K562 (cell line): ENCODE data around the gene CPED1. TPM values are rescaled to one million over a fixed set of nuclear protein-coding genes. Genes with fewer than 3 reads are reported as not detected.
A peak's percentile ranks its signal among the peaks of the same experiment; 100 is the strongest.

Source experiments
- ATAC-seq: fragments of 200-7000 bp; cut with Tn5 transposase; 3 replicates; pipeline ENCODE4 v1.9.1; 2020; ENCODE audit warnings: moderate library complexity
- BruUV-seq: library from RNA; stranded (reverse); fragments of 400-500 nt; replicated peaks from 2 replicates; lab custom pipeline; 2021; lab: Mats Ljungman, UMichigan
- CTCF ChIA-PET: fragments of 300-600 bp; formaldehyde crosslinking; extraction: SDS; loops from one replicate; lab custom pipeline; 2021; ENCODE audit warnings: low intra/inter-chr PET ratio; lab: Yijun Ruan, JAX
- POLR2A ChIA-PET: fragments of 300-600, 350-650 bp; sonication (Branson Sonifier 250); formaldehyde crosslinking; extraction: SDS; loops from one replicate; lab custom pipeline; 2021; ENCODE audit warnings: antibody characterized with exemption, inconsistent platforms; lab: Yijun Ruan, JAX
- DNase-seq, 4 experiments: peaks; one replicate each; pipeline versions ENCODE4 v3.0.0 to v3.0.0-alpha.2; 2011 to 2018; ENCODE audit warnings: low spot score in 3 of 4, mixed read lengths in 3 of 4; ENCODE audit errors: extremely low read depth in 1 of 4
- FAIRE-seq: peaks from 2 replicates; lab custom pipeline; 2011; peaks lifted over from hg19 to GRCh38; lab: Jason Lieb, UNC
- H2AFZ ChIP-seq: 2 replicates; pipeline ENCODE4 v1.6.0; 2011; ENCODE audit warnings: low read depth, low read length, control low read depth, inconsistent platforms
- H3K27ac ChIP-seq: fragments of 200-600 bp; 3 replicates; pipeline ENCODE4 v1.8.0; 2011; ENCODE audit warnings: low read depth, mild to moderate bottlenecking, control low read depth, inconsistent platforms, low read length, moderate library complexity, mixed read lengths; ENCODE audit errors: extremely low read depth
- H3K27me3 ChIP-seq, 2 experiments: fragments of 300-600 bp in 1 of 2; 2 replicates in 1 of 2; 3 replicates in 1 of 2; pipeline versions ENCODE4 v1.6.0 to v1.8.0; 2011; ENCODE audit warnings: inconsistent platforms in 2 of 2, low read length in 2 of 2, mild to moderate bottlenecking in 1 of 2, mixed read lengths in 1 of 2, moderate library complexity in 1 of 2; ENCODE audit not compliant: control insufficient read depth in 2 of 2, insufficient read depth in 2 of 2
- H3K36me3 ChIP-seq: fragments of 300-600 bp; 3 replicates; pipeline ENCODE4 v1.8.0; 2011; ENCODE audit warnings: mild to moderate bottlenecking, low read length, inconsistent platforms; ENCODE audit not compliant: control insufficient read depth, insufficient read depth
- H3K4me1 ChIP-seq, 2 experiments: fragments of 200-600 bp in 1 of 2; replicated peaks in 1 of 2; 2 replicates in 1 of 2; 3 replicates in 1 of 2; pipeline versions ENCODE4 v1.5.1 to v1.8.0; 2011; ENCODE audit warnings: inconsistent platforms in 2 of 2, low read length in 2 of 2, mild to moderate bottlenecking in 1 of 2, mixed read lengths in 1 of 2, moderate library complexity in 1 of 2; ENCODE audit not compliant: control insufficient read depth in 2 of 2, insufficient read depth in 2 of 2
- H3K4me2 ChIP-seq: 2 replicates; pipeline ENCODE4 v1.6.1; 2011; ENCODE audit warnings: low read length, control low read depth, inconsistent platforms, mixed read lengths; ENCODE audit not compliant: insufficient read depth
- H3K4me3 ChIP-seq: fragments of 200-600 bp; sonication (generic), shearing (Covaris generic); 2 replicates; pipeline ENCODE4 v1.5.1; 2016; ENCODE audit warnings: control low read depth, inconsistent platforms
- H3K79me2 ChIP-seq: fragments of 200-600 bp; 3 replicates; pipeline ENCODE4 v1.8.0; 2011; ENCODE audit warnings: low read length, inconsistent platforms; ENCODE audit not compliant: control insufficient read depth, insufficient read depth
- H3K9ac ChIP-seq, 2 experiments: 2 replicates each; pipeline versions ENCODE4 v1.6.0 to v1.6.1; 2011; ENCODE audit warnings: low read depth in 2 of 2, low read length in 2 of 2, control low read depth in 1 of 2, inconsistent platforms in 1 of 2, mild to moderate bottlenecking in 1 of 2, mixed read lengths in 1 of 2; ENCODE audit not compliant: insufficient read depth in 1 of 2
- H3K9me1 ChIP-seq: one replicate; pipeline ENCODE4 v1.6.0; 2011; ENCODE audit warnings: inconsistent platforms, mild to moderate bottlenecking, low read length, moderate library complexity; ENCODE audit not compliant: control insufficient read depth, insufficient read depth
- H3K9me3 ChIP-seq: replicated peaks from 2 replicates; pipeline ENCODE4 v1.5.1; 2011; ENCODE audit warnings: low read depth, low read length, inconsistent platforms; ENCODE audit not compliant: control insufficient read depth, insufficient read depth
- H4K20me1 ChIP-seq: replicated peaks from 2 replicates; pipeline ENCODE4 v1.6.1; 2011; ENCODE audit warnings: low read length, inconsistent platforms, mixed read lengths; ENCODE audit not compliant: control insufficient read depth, insufficient read depth
- ETV6 ChIP-seq, 3 experiments: fragments of 150-350 bp in 1 of 3; sonication (generic) in 1 of 3; formaldehyde crosslinking in 1 of 3; IDR thresholded peaks; 2 replicates each; pipeline versions ENCODE4 v1.6.1 to v1.8.0; 2014 to 2022; ENCODE audit warnings: borderline replicate concordance in 2 of 3, low read depth in 2 of 3, antibody characterized with exemption in 1 of 3, low read length in 1 of 3, mild to moderate bottlenecking in 1 of 3, missing genetic modification reagents in 1 of 3
- POU5F1 ChIP-seq: fragments of 150-350 bp; IDR thresholded peaks from 2 replicates; pipeline ENCODE4 v1.6.1; 2014; ENCODE audit warnings: borderline replicate concordance, low read length, low read depth, mild to moderate bottlenecking; ENCODE audit not compliant: partially characterized antibody
- RHOXF2B ChIP-seq: fragments of 250-450 bp; sonication (Bioruptor Pico); conservative IDR thresholded peaks from 2 replicates; pipeline ENCODE4 v1.5.1; 2021
- TEAD4 ChIP-seq, 2 experiments: sonication (generic) in 1 of 2; formaldehyde crosslinking in 1 of 2; IDR thresholded peaks; 2 replicates each; pipeline versions ENCODE4 v1.6.1 to v1.8.0; 2012 to 2022; ENCODE audit warnings: borderline replicate concordance in 1 of 2, inconsistent platforms in 1 of 2, low read length in 1 of 2, mild to moderate bottlenecking in 1 of 2, missing genetic modification reagents in 1 of 2
- WGBS: fragments of 100-300 bp; shearing (Covaris generic); methylation state at CpG from one replicate; pipeline ENCODE4 v1.1.6; 2016; ENCODE audit warnings: low coverage, mixed read lengths; ENCODE audit not compliant: insufficient coverage; ENCODE audit errors: missing lambda C conversion rate; 5-methylcytosine and 5-hydroxymethylcytosine counted together
- in situ Hi-C: fragments of 300-500 bp; cut with MboI; formaldehyde crosslinking; loops from 4 replicates; pipeline ENCODE4 v1.15.0; 2018; ENCODE audit warnings: inconsistent platforms, mixed read lengths
- intact Hi-C: fragments of 100-400 bp; cut with micrococcal nuclease; formaldehyde crosslinking; loops from 2 replicates; pipeline ENCODE4 v1.14.2; 2022
- polyA plus RNA-seq, 8 experiments: library from polyadenylated mRNA; depleted of rRNA in 4 of 8; stranded (reverse) in 5 of 8; unstranded in 3 of 8; fragments of >200 nt; fragmentation: Nextera tagmentation in 2 of 8; fragmentation: Illumina TruSeq in 1 of 8; extraction: Ambion mirVana in 2 of 8; extraction: Trizol in 1 of 8; gene quantifications; 2 replicates each; pipeline versions ENCODE4 v1.2.1 to v1.2.3, GENCODE V29; 2011 to 2014; ENCODE audit warnings: inconsistent platforms in 1 of 8, missing spikeins in 1 of 8
- total RNA-seq, 7 experiments: library from RNA; depleted of rRNA in 6 of 7; stranded (reverse); fragments of >200 nt in 6 of 7; fragmentation: Illumina TruSeq in 2 of 7; extraction: Trizol in 2 of 7; gene quantifications; 2 replicates each; pipeline versions ENCODE4 v1.2.1 to v1.2.3, GENCODE V29; 2011 to 2021; ENCODE audit warnings: low replicate concordance in 1 of 7

The CPED1 gene
- total and polyA plus RNA-seq, 9 of the 15 experiments (the other 6 are each of a cell fraction or from before 2014, with no cell fraction given): 195 to 393 (median 290) TPM

GRCh38 chr7:120973849-120974248 lies 14.7 kb upstream of the CPED1 start (continued):
- TF ChIP-seq ETV6 (IDR thresholded peaks at IDR 0.05; ENCODE audit: borderline replicate concordance in 1 of 2, low read depth in 2 of 2, low read length in 1 of 2) (no peak), ETV6 (CRISPR knock-in tag; IDR thresholded peaks at IDR 0.05; ENCODE audit: borderline replicate concordance) (no peak), RHOXF2B (CRISPR knock-in tag) (no peak)

GRCh38 chr7:120979765-120980499 lies 8.6 kb upstream of the CPED1 start:
- no peak overlapping the region for H3K4me2 ChIP-seq
- peaks cover 7 to 23% of the 10 kb centered on the region in 2 experiments for H3K4me1 ChIP-seq
- 0% methylated on average over 1 of the region's 1 CpG for WGBS
- no peak overlapping the region for H3K4me3 ChIP-seq
- no peak for TF ChIP-seq POU5F1
- TF ChIP-seq TEAD4 (IDR thresholded peaks at IDR 0.05; ENCODE audit: low read length): 0 out of 2 replicates have a peak, but pooled peaks have one; percentile 6
- no peak for TF ChIP-seq TEAD4 (CRISPR knock-in tag; IDR thresholded peaks at IDR 0.05; ENCODE audit: borderline replicate concordance)
- no peak for ATAC-seq
- CTCF ChIA-PET: no interaction called here
- no peaks in the 10 kb centered on the region for H3K9me1 ChIP-seq
- intact Hi-C loops: loop anchor here (10.0 kb wide), 2 partner anchors 415 to 565 kb away; partner anchors contain the start of gene FAM3C
- H2AFZ ChIP-seq: no peak overlapping the region
- H3K79me2 ChIP-seq: no peaks in the 10 kb centered on the region
- DNase-seq: no peak
- no peaks in the 10 kb centered on the region for H3K9me3 ChIP-seq
- H3K36me3 ChIP-seq: peaks cover 15% of the 10 kb centered on the region; the same call in 1 of the 3 replicates
- no peak for FAIRE-seq
- no peak overlapping the region for H3K9ac ChIP-seq
- BruUV-seq: no TSS peak
- H3K27me3 ChIP-seq: no peaks in the 10 kb centered on the region
- in situ Hi-C loops: no loop called here
- no peaks in the 10 kb centered on the region for H4K20me1 ChIP-seq
- no peak overlapping the region for H3K27ac ChIP-seq
- POLR2A ChIA-PET: interaction anchor here (0.7 to 1.0 kb wide), 3 partner anchors 11 to 29 kb away, joined by 3 to 6 read pairs (median 3); partner anchors contain the start of gene ING3
